HCT116 (cell line): ENCODE measurements around the gene TMEM252. TPM values are rescaled to one million over a fixed set of nuclear protein-coding genes. Genes with fewer than 3 reads are reported as not detected.

ENCODE experiments used
- ATAC-seq: fragments of 200-7000 bp; cut with Tn5 transposase; 2 replicates; pipeline ENCODE4 v1.9.1; 2020; ENCODE audit warnings: mild to moderate bottlenecking, moderate library complexity
- BruUV-seq: library from RNA; stranded (reverse); fragments of 400-500 nt; replicated peaks from 2 replicates; lab custom pipeline; 2021; lab: Mats Ljungman, UMichigan
- CTCF ChIA-PET: fragments of 300-600 bp; sonication (Branson Sonifier 250); formaldehyde crosslinking; loops from one replicate; lab custom pipeline; 2021; ENCODE audit warnings: antibody characterized with exemption; lab: Charles Lee
- POLR2A ChIA-PET: fragments of 300-600, 350-600 bp; sonication (Branson Sonifier 250); formaldehyde crosslinking; loops from one replicate; lab custom pipeline; 2021; ENCODE audit warnings: antibody characterized with exemption; lab: Charles Lee
- RAD21 ChIA-PET, 2 experiments: fragments of 300-600 bp; sonication (Branson Sonifier 250); formaldehyde crosslinking; loops; one replicate each; lab custom pipeline; 2023; ENCODE audit warnings: low total read pairs in 2 of 2; ENCODE audit not compliant: uncharacterized antibody in 2 of 2, unreplicated experiment in 2 of 2, low non-redundant PET in 1 of 2; lab: Charles Lee
- DNase-seq: peaks from one replicate; pipeline ENCODE4 v3.0.0-alpha.2; 2010; ENCODE audit warnings: low read depth, low spot score
- H2AFZ ChIP-seq: fragments of 200-600 bp; shearing (Covaris generic), sonication (generic); 2 replicates; pipeline ENCODE4 v1.6.1; 2017; ENCODE audit warnings: low read depth, mixed run types, mixed read lengths, antibody characterized with exemption, low read length; ENCODE audit not compliant: poor library complexity, severe bottlenecking
- H3K27ac ChIP-seq: 2 replicates; pipeline ENCODE4 v1.5.1; 2012; ENCODE audit warnings: low read depth, low read length
- H3K27me3 ChIP-seq: fragments of 200-600 bp; sonication (generic); 2 replicates; pipeline ENCODE4 v1.6.1; 2016; ENCODE audit warnings: mixed run types, low read length, mixed read lengths; ENCODE audit not compliant: insufficient read depth
- H3K36me3 ChIP-seq, 2 experiments: fragments of 200-500 bp in 1 of 2; fragments of 200-600 bp in 1 of 2; sonication (Bioruptor generic) in 1 of 2; sonication (generic) in 1 of 2; 2 replicates each; pipeline versions ENCODE4 v1.5.1 to v1.6.1; 2014 to 2016; ENCODE audit warnings: low read length in 2 of 2, inconsistent platforms in 1 of 2, mixed read lengths in 1 of 2, mixed run types in 1 of 2; ENCODE audit not compliant: insufficient read depth in 2 of 2, control insufficient read depth in 1 of 2
- H3K4me1 ChIP-seq, 2 experiments: fragments of 200-600 bp in 1 of 2; sonication (generic) in 1 of 2; 2 replicates each; pipeline versions ENCODE4 v1.5.1 to v1.6.1; 2012 to 2017; ENCODE audit warnings: low read length in 2 of 2, inconsistent platforms in 1 of 2, mild to moderate bottlenecking in 1 of 2, mixed read lengths in 1 of 2, mixed run types in 1 of 2, moderate library complexity in 1 of 2; ENCODE audit not compliant: insufficient read depth in 2 of 2, control insufficient read depth in 1 of 2
- H3K4me2 ChIP-seq: fragments of 200-600 bp; sonication (generic); 2 replicates; pipeline ENCODE4 v1.6.1; 2017; ENCODE audit warnings: mixed run types, low read length, mixed read lengths
- H3K4me3 ChIP-seq, 2 experiments: fragments of 200-600 bp in 1 of 2; sonication (generic) in 1 of 2; replicated peaks in 1 of 2; 2 replicates each; pipeline ENCODE4 v1.5.1; 2011 to 2016; ENCODE audit warnings: low read length in 2 of 2, control low read depth in 1 of 2, low read depth in 1 of 2, mild to moderate bottlenecking in 1 of 2, mixed read lengths in 1 of 2, mixed run types in 1 of 2
- H3K79me2 ChIP-seq: fragments of 200-600 bp; sonication (generic); 2 replicates; pipeline ENCODE4 v1.6.1; 2017; ENCODE audit warnings: mild to moderate bottlenecking, mixed run types, low read length, moderate library complexity, mixed read lengths; ENCODE audit not compliant: insufficient read depth
- H3K9ac ChIP-seq: fragments of 200-600 bp; sonication (generic); 2 replicates; pipeline ENCODE4 v1.6.1; 2016; ENCODE audit warnings: low read length, mixed read lengths
- H3K9me2 ChIP-seq: fragments of 200-600 bp; sonication (generic), shearing (Covaris generic); 2 replicates; pipeline ENCODE4 v1.6.1; 2017; ENCODE audit warnings: mixed run types, mild to moderate bottlenecking, moderate library complexity; ENCODE audit not compliant: insufficient read depth
- H3K9me3 ChIP-seq, 2 experiments: fragments of 200-500 bp in 1 of 2; fragments of 200-600 bp in 1 of 2; sonication (Bioruptor generic) in 1 of 2; sonication (generic) in 1 of 2; 2 replicates each; pipeline ENCODE4 v1.6.1; 2014 to 2017; ENCODE audit warnings: low read length in 2 of 2, mixed read lengths in 2 of 2, inconsistent platforms in 1 of 2, low read depth in 1 of 2, mild to moderate bottlenecking in 1 of 2, mixed run types in 1 of 2, moderate library complexity in 1 of 2; ENCODE audit not compliant: control insufficient read depth in 1 of 2, insufficient read depth in 1 of 2
- H4K20me1 ChIP-seq: fragments of 200-600 bp; sonication (generic), shearing (Covaris generic); 2 replicates; pipeline ENCODE4 v1.6.1; 2017; ENCODE audit warnings: mixed run types, mild to moderate bottlenecking, moderate library complexity; ENCODE audit not compliant: insufficient read depth
- CBX3 ChIP-seq: IDR thresholded peaks from 2 replicates; pipeline ENCODE4 v1.6.1; 2012; ENCODE audit warnings: low read depth
- CEBPB ChIP-seq: IDR thresholded peaks from 2 replicates; pipeline ENCODE4 v1.6.1; 2012; ENCODE audit warnings: low read depth
- EGR1 ChIP-seq: IDR thresholded peaks from 2 replicates; pipeline ENCODE4 v1.6.1; 2012; ENCODE audit warnings: low read depth
- ELF1 ChIP-seq: IDR thresholded peaks from 2 replicates; pipeline ENCODE4 v1.6.1; 2012; ENCODE audit warnings: low read depth, borderline replicate concordance
- FOSL1 ChIP-seq: IDR thresholded peaks from 2 replicates; pipeline ENCODE4 v1.6.1; 2012; ENCODE audit warnings: low read depth
- JUND ChIP-seq: IDR thresholded peaks from 2 replicates; pipeline ENCODE4 v1.6.1; 2012
- POLR2AphosphoS5 ChIP-seq: IDR thresholded peaks from 2 replicates; pipeline ENCODE4 v1.6.1; 2011; ENCODE audit warnings: mild to moderate bottlenecking, low read depth, low read length, moderate library complexity
- RAD21 ChIP-seq: IDR thresholded peaks from 2 replicates; pipeline ENCODE4 v1.6.1; 2012; ENCODE audit warnings: low read depth, mild to moderate bottlenecking
- SP1 ChIP-seq: IDR thresholded peaks from 2 replicates; pipeline ENCODE4 v1.6.1; 2012; ENCODE audit warnings: low read depth
- TCF7L2 ChIP-seq: IDR thresholded peaks from 2 replicates; pipeline ENCODE4 v1.7.0; 2011; ENCODE audit warnings: borderline replicate concordance, inconsistent platforms; ENCODE audit not compliant: insufficient read depth, insufficient read length; ENCODE audit errors: extremely low read depth
- ZFX ChIP-seq: fragments of 450-650 bp; IDR thresholded peaks from 2 replicates; pipeline ENCODE4 v1.6.1; 2017
- ZNF274 ChIP-seq: fragments of 200-500 bp; sonication (Bioruptor generic); IDR thresholded peaks from 2 replicates; pipeline ENCODE4 v1.6.1; 2014; ENCODE audit warnings: mild to moderate bottlenecking, low read depth, low read length, inconsistent platforms
- intact Hi-C: fragments of 100-400 bp; cut with micrococcal nuclease; formaldehyde crosslinking; loops from 2 replicates; pipeline ENCODE4 v1.10.0; 2022
- total RNA-seq: library from RNA; stranded (reverse); gene quantifications from one replicate; pipeline ENCODE4 v1.2.1, GENCODE V29; 2021; ENCODE audit not compliant: unreplicated experiment
- TF ChIP-seq, protein P1 (sequence below): IDR thresholded peaks from 2 replicates; pipeline ENCODE4 v1.6.1; 2011; ENCODE audit warnings: mild to moderate bottlenecking, low read length, moderate library complexity; ENCODE audit not compliant: insufficient replicate concordance; ENCODE audit errors: extremely low read depth
- TF ChIP-seq, protein P2 (sequence below): IDR thresholded peaks from 2 replicates; pipeline ENCODE4 v1.6.1; 2012

The TMEM252 gene
- total RNA-seq, 1 experiment from 2014 or later, result not detected

DNA sequence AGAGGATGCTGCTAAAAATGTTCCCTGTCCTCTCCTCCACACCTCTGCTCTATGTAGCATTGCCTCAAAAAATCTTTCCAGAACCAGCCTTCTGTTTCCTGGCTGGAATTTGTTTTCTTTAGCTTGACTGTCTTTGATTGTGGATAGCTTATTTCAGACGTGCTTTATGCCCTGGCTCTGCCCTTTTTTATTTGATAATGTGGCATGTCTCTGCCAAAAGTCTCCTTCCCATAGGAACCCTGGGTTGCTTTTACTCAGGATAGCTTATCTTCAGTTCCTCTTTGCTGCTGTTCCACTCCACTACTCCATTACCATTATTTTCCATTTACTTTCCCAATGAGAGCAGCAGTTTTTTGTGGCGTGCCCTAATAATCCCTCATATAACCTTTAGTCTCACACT lies 885 bp upstream of the TMEM252 start:
- POLR2A ChIA-PET, result no interaction called here
- no peak for ATAC-seq
- no peak overlapping the region for H3K9ac ChIP-seq

DNA sequence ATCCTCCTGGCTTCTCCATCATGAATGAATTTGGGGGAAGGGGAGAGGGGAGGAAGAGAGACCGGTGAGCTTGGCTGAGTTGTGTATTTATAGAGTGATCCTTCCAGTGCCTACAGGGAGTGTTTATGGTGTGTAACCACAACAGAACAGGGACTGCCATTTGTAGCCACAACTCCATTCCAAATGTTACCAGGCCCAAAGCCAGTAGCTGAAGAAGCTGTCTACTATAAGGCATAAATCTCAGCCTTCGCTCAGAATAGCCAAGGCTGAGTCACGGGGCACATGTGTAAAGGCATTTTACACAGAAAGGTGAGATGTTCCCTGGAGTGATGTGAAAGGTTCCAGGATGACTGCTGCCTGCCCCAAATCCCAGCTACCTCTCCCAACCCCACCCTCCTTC lies 2.5 kb downstream of the TMEM252 start:
- Histone ChIP-seq H3K4me1 (no peaks in the 10 kb centered on the region), H3K9ac (no peak overlapping the region), H3K27me3 (peaks cover 4% of the 10 kb centered on the region; the same call in 1 of the 2 replicates), H3K27ac (no peak overlapping the region), H3K9me3 (no peaks in the 10 kb centered on the region), H3K79me2 (no peaks in the 10 kb centered on the region), H3K4me3 (no peak overlapping the region), H2AFZ (no peak overlapping the region), H3K9me2 (no peaks in the 10 kb centered on the region), H3K36me3 (no peaks in the 10 kb centered on the region), H4K20me1 (no peaks in the 10 kb centered on the region), H3K4me2 (no peak overlapping the region)
- ChIA-PET CTCF (no interaction called here), POLR2A (no interaction called here), RAD21 (no interaction called here)
- intact Hi-C loops, result loop anchor here (5.0 kb wide), 1 partner anchor 619 kb away; no protein-coding TSS in a partner anchor
- TF ChIP-seq ZNF274, result no peak
- TF ChIP-seq, protein P1, sequence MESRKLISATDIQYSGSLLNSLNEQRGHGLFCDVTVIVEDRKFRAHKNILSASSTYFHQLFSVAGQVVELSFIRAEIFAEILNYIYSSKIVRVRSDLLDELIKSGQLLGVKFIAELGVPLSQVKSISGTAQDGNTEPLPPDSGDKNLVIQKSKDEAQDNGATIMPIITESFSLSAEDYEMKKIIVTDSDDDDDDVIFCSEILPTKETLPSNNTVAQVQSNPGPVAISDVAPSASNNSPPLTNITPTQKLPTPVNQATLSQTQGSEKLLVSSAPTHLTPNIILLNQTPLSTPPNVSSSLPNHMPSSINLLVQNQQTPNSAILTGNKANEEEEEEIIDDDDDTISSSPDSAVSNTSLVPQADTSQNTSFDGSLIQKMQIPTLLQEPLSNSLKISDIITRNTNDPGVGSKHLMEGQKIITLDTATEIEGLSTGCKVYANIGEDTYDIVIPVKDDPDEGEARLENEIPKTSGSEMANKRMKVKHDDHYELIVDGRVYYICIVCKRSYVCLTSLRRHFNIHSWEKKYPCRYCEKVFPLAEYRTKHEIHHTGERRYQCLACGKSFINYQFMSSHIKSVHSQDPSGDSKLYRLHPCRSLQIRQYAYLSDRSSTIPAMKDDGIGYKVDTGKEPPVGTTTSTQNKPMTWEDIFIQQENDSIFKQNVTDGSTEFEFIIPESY, result no peak
- TF ChIP-seq FOSL1, result no peak
- no peak for TF ChIP-seq ELF1
- TF ChIP-seq POLR2AphosphoS5, result no peak
- TF ChIP-seq SP1, result no peak
- no peak for TF ChIP-seq JUND
- no peak for TF ChIP-seq TCF7L2
- no peak for TF ChIP-seq ZFX
- TF ChIP-seq EGR1, result no peak
- TF ChIP-seq CBX3, result no peak
- ATAC-seq (no peak), DNase-seq (no peak)
- no TSS peak for BruUV-seq

More for the DNA sequence above, 885 bp upstream of the TMEM252 start:
- intact Hi-C loops, result no loop called here
- H3K4me2 ChIP-seq, result no peak overlapping the region
- no peaks in the 10 kb centered on the region for H3K4me1 ChIP-seq
- DNase-seq, result no peak
- H3K27me3 ChIP-seq, result peaks cover 8% of the 10 kb centered on the region
- CTCF ChIA-PET, result no interaction called here
- no peaks in the 10 kb centered on the region for H3K36me3 ChIP-seq
- H3K4me3 ChIP-seq, result no peak overlapping the region
- RAD21 ChIA-PET, result no interaction called here
- no peaks in the 10 kb centered on the region for H3K9me3 ChIP-seq
- TF ChIP-seq RAD21 (no peak), CEBPB (no peak), FOSL1 (no peak), SP1 (no peak), POLR2AphosphoS5 (no peak)
- TF ChIP-seq, protein P2, sequence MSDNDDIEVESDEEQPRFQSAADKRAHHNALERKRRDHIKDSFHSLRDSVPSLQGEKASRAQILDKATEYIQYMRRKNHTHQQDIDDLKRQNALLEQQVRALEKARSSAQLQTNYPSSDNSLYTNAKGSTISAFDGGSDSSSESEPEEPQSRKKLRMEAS, result no peak
- no peaks in the 10 kb centered on the region for H4K20me1 ChIP-seq
- no TSS peak for BruUV-seq
- no peak overlapping the region for H3K27ac ChIP-seq
- no peaks in the 10 kb centered on the region for H3K9me2 ChIP-seq
- no peaks in the 10 kb centered on the region for H3K79me2 ChIP-seq
- H2AFZ ChIP-seq, result no peak overlapping the region
